LNCAP (cell line): ENCODE results near the gene GMEB2.

Source experiments
- CTCF ChIP-seq: fragments of 450-650 bp; IDR thresholded peaks from 2 replicates; pipeline ENCODE4 v1.5.1; 2017; ENCODE audit warnings: mild to moderate bottlenecking

The GMEB2 gene

GRCh38 chr20:63540417-63541186 lies 86.3 kb downstream of the GMEB2 start:
- no peak for TF ChIP-seq CTCF

GRCh38 chr20:63539441-63540370 lies 87.2 kb downstream of the GMEB2 start:
- no peak for TF ChIP-seq CTCF

GRCh38 chr20:63539092-63539430 lies 87.8 kb downstream of the GMEB2 start:
- TF ChIP-seq CTCF = no peak

GRCh38 chr20:63538204-63539091 lies 88.5 kb downstream of the GMEB2 start:
- no peak; the same call in 1 of the 2 replicates for TF ChIP-seq CTCF
